GM18498 (cell line): ENCODE measurements around the gene PYHIN1.
"Not testable (repeated sequence)": the region's sequence is repeated elsewhere in the genome, so short reads cannot be mapped to it uniquely, and the experiment has no call there.

Experiments
- ATAC-seq: cut with Tn5 transposase; IDR thresholded peaks from one replicate; pipeline ENCODE4 v1.9.1; 2021; ENCODE audit warnings: mild to moderate bottlenecking, moderate library complexity; ENCODE audit not compliant: unreplicated experiment

The PYHIN1 gene

DNA sequence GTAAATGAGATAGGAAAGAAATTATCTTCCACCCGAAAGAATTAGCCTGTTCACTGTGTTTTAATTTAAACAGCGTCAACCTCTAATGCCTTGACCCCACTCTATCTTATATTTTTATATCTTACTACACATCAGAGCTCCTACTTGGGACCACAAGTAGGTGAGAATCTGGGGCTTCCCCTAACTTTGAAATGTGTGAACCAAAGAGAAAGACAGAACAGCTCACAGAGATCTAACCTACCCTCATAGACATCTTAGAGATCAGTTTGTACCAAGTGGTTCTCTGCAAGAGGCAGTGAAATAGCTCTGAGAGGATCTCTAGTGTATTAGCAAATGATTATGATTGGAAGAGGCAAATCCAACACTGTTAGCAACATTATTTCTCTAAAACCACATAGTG lies 47.4 kb downstream of the PYHIN1 start:
- no peak for ATAC-seq

GRCh38 chr1:158979229-158979628 lies 47.9 kb downstream of the PYHIN1 start:
- ATAC-seq, result no peak

GRCh38 chr1:158983235-158983634 lies 51.9 kb downstream of the PYHIN1 start:
- ATAC-seq, result no peak

DNA sequence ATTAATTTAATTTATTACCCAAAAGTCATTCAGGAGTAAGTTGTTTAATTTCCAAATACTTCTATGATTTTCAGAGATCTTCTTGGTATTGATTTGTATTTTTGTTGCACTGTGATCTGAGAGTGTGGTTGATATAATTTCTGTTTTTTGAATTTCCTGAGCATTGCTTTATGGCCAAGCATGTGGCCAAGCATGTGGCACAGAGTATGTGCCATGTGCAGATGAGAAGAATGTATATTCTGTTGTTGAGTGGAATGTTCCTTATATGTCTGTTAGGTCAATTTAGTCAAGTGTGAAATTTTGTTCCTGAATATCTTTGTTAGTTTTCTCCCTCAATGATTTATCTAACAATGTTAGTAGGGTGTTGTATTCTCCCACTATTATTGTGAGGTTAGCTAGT lies 53.0 kb downstream of the PYHIN1 start:
- no peak for ATAC-seq

- no peak for ATAC-seq
Observed at GRCh38 chr1:158989424-158989823, 58.1 kb downstream of the PYHIN1 start.

DNA sequence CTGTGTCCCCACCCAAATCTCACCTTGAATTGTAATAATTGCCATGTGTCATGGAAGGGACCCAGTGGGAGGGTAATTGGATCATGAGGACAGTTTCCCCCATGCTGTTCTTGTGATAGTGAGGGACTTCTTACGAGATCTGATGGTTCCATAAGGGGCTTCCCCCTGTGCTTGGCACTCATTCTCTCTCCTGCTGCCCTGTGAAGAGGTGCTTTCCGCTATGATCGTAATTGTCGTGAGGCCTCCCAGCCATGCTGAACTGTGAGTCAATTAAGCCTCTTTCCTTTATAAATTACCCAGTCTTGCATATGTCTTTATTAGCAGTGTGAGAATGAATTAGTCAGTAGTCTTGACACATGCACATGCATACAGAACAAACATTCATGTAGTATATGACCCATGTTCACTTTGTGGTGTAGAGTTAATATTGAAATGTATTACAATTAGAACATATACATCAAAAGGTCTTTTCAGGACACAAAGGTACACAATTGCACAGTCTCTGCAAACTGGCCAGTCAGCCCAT lies 61.5 kb downstream of the PYHIN1 start:
- ATAC-seq, result no peak

GRCh38 chr1:158996998-158997397 lies 65.6 kb downstream of the PYHIN1 start:
- ATAC-seq, result no peak

DNA sequence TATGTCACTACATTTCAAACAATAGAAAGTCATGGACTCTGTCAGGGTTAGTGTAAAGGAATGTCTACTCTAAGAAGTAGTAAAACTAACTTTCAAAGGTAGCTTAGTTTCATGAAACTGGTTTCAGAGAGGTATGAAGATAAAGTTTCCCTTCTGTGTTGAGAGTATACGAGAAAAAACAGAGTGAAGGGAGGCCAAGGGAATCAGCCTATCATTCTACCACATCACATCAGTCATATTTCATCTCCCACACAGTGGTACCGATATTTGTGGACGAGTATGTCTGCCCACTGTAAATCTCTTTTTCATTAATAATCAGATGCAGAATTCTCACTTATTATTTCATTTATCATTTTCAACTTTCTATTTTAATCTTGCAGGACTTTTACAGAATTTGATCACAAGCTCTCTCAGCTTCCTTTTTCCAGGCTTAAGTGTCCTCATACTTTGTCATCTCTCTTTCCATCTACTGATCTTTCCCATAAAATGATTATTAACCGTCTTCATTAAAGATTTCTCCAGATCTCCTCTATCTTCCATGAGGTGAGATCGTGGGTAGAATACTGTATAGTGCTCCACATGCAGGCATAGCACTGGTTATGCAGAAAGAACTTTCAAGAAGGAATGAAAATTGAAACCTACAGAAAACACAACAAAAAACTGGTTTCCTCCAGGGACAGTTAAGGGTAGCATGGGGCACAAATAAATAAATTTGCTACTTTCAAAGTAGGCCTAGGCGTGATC lies 66.9 kb downstream of the PYHIN1 start:
- ATAC-seq, result peak; percentile 37

DNA sequence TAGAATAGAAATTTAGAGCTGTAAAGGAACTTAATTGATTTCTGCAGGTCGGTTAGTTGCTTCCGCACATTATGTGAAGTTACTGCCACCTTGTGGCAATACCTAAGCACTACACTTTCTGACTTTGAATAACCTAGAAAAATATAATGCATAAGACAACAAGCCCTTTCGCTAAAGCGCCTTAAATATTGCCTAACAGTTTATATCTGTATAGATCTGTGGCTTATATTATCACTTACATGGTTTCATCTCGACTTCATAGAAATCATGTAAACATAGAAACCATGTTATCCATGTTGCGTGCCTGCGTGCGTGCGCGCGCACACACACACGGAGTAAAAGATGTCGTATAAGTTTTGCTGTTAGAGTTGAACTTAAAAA lies 67.4 kb downstream of the PYHIN1 start:
- ATAC-seq, result peak; percentile 37

DNA sequence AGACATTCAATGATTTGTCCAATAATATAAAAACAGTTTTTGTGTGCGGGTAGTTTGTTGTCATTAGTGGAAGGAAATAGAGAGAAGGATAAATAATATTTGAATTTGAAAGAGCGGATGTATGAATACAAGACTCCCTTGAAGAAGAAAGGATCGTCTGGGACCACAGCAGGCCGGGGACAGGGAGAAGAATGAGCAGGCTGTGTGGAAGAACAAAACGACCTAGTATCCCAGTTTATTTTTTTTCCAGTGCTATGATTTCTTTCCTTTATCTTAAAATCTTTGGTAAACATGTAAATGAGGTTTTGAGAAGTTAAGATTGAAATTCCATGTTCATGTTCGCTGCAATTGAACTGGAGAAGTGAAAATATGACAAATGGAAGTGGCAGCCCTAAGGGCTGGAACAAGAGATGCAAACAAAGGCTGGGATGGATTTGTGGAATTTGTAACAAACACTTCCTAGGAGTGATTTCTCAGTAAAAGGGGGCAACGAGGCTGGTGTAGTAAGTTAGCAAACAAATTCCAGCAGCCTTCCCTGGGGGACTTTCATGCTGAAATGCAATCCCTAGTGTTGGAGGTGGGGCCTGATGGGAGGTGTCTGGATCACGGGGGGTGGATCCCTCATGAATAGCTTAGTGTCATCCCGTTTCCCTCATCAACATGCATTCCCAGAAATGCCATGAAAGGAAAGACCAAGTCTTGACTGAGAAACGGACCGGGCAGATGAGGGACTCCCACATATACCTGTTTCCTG lies 68.1 kb downstream of the PYHIN1 start:
- ATAC-seq, result no peak

GRCh38 chr1:159000070-159000409 lies 68.7 kb downstream of the PYHIN1 start:
- ATAC-seq, result no peak

DNA sequence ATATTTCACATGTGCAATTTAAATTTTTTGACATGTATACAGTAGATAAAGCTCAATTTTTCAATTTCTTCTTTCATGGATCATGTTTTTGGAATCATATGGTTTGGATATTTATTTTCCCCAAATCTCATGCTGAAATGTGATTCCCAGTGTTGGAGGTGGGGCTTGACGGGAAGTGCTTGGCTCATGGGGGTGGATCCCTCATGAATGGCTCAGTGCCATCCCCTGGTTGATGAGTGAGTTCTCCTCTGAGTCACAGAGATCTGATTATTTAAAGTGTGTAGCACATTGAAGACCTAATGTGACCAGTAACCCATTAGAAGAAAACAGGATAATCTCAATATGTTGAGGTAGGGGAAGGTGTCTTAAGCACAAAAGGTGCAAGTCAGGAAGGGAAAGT lies 69.3 kb downstream of the PYHIN1 start:
- ATAC-seq, result no peak

DNA sequence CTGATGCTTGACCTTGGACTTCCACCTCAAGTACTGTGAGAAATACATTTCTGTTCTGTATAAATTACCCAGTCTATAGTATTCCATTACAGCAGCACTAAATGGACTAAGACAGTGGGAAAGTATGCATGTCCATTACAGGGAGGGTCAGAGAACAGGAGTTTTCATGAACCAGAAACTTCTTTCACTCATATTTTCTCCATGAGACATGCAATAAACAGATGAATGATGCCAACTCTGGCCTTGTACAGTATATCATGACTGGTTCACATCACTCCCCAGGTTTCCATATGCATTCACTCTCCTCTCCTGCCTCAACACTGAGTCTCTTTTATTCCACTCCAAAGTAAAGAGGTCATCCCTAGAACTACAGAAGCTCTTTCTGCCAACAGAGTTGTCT lies 73.8 kb downstream of the PYHIN1 start:
- ATAC-seq, result no peak

DNA sequence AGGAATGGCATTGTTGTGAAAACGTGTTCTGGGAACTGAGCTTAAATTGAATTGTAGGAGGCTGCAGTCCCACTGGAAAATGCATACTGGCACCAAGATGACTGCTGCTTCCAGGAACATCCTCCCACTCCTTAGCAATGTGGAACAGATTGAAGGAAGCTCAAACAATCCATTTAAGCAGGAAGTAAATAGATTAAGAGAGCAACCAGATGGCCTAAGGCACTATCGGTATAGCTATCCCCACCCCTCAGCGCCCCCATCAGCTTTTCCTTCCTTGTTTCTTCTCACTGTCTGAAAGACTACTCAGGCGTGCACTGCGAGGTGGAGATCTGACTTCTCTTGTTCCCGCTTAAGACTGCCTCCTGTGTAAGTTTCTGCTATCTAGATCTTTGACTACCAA lies 74.3 kb downstream of the PYHIN1 start:
- ATAC-seq, result no peak

DNA sequence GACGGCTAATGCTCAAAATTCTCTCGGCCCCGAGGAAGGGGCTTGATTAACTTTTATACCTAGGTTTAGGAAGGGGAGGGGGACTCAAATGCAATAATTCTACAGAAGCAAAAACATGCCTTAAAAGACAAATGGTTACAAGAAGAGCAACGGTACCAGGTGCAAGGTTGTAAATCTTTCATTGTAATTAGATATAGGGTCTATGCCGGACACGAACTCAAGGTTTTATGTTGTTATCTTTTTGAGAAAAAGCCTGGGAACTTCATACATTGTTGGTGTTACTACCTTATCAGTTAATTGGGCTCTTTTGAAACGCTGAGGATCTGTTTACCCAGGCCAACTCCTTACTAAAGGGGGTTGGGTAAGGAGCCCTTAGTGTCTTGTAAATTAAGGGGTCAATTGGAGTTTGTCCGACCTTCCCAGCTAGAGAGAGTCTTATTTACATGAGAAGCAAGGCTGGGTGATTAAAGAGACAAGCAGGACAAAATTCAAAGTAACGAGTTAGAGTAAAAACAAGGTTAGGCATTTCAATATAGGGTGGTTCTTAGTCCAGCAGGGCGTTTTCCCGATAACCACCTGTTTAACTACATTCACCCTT lies 75.0 kb downstream of the PYHIN1 start:
- not testable (repeated sequence) for ATAC-seq

- no peak for ATAC-seq
Observed at GRCh38 chr1:159007726-159008125, 76.4 kb downstream of the PYHIN1 start.

DNA sequence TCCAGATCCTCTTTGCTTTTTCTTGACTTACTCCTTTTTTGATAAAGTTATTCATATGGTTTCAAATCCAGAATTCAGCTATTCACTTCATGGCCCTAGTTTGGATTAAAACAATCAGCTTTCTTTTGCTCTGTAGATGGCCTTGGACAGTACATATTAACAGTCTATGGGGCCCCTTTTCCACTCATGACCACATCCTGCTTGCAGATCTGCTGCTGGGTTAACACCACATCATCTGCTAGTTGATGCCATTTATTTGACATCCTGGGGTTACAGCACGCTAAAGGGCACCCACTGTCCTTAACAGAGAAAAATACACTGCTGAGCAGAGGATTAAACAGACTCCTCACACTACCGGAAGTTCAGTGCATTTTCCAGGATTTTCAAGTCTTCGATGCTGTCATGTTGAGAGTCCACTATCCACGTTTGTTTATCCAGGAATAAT lies 77.4 kb downstream of the PYHIN1 start:
- peak; percentile 86 for ATAC-seq

GRCh38 chr1:159009287-159009686 lies 77.9 kb downstream of the PYHIN1 start:
- no peak for ATAC-seq

DNA sequence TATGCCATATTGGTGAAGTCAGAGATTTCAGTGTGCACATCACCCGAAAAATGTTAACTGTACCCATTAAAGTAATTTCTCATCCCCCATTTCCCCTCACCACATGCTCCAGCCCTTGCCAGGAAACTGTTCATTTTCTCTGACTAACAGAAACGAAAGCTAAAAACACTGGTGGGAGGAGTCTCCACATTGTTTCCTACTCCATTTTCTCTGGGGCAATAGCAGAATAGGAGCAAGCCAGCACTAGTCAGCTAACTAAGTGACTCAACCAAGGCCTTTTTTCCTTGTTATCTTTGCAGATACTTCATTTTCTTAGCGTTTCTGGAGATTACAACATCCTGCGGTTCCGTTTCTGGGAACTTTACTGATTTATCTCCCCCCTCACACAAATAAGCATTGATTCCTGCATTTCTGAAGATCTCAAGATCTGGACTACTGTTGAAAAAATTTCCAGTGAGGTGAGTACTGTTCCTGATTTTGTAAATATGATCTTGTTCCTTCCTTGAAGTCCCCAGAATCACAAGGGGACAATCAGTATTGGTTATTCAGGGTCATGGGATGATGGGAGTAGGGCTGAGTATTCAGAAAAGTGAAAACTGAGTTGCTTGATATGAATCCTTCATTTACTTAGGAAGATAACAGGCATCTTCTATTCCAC lies 78.5 kb downstream of the PYHIN1 start, which contains the start of gene IFI16:
TSS of gene IFI16 (plus strand) at position 204 of the 658 bp plus-strand sequence. CDS start 4,774 bp downstream, outside the sequence.
- peak; percentile 69 for ATAC-seq

DNA sequence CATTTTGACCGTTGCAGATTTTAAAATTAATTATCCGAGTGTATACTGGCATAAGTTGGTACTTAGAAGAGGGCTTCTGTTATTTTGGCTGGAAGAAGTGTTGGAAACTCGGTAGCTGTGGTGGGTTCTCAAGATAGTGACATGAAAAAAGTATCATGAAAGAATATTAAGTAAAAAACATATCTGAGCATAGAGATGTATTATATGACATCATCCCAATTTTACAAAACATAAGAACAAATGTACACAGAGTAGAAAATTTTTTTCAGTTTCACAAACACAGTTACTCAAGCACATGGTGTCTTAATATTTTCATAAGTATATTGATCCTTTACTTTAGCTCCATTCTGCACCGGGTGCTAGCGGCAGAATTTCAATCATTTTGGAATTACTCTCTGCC lies 79.0 kb downstream of the PYHIN1 start:
- no peak for ATAC-seq

DNA sequence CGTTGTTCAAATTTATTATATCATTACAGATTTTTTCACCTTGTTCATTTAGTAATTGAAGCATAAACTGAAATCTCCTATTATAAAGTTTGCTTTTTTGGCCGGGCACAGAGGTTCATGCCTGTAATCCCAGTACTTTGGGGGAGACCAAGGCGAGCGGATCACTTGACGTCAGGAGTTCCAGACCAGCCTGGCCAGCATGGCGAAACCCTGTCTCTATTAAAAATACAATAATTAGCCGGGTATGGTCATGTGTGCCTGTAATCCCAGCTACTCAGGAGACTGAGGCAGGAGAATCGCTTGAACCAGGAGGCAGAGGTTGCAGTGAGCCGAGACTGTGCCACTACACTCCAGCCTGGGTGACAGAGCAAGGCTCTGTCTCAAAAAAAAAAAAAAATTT lies 79.6 kb downstream of the PYHIN1 start:
- not testable (repeated sequence) for ATAC-seq
